HepG2 (cell line): ENCODE data around the gene MYL4. TPM values are rescaled to one million over a fixed set of nuclear protein-coding genes. Genes with fewer than 3 reads are reported as not detected.
A peak's percentile ranks its signal among the peaks of the same experiment; 100 is the strongest.

ENCODE experiments used
- CBX2 ChIP-seq, 2 experiments: fragments of 200-600 bp in 1 of 2; sonication (generic); formaldehyde crosslinking in 1 of 2; IDR thresholded peaks; 2 replicates each; pipeline versions ENCODE4 v1.7.0 to v1.8.1; 2018 to 2022; ENCODE audit warnings: low read depth in 2 of 2, low read length in 1 of 2, mild to moderate bottlenecking in 1 of 2, missing genetic modification reagents in 1 of 2
- CTCF ChIP-seq: sonication (generic); formaldehyde crosslinking; IDR thresholded peaks from 2 replicates; pipeline ENCODE4 v1.5.0; 2020; ENCODE audit warnings: mild to moderate bottlenecking, missing genetic modification reagents, moderate library complexity
- ELF4 ChIP-seq: sonication (generic); formaldehyde crosslinking; IDR thresholded peaks from 2 replicates; pipeline ENCODE4 v1.5.0; 2020; ENCODE audit warnings: missing genetic modification reagents, mild to moderate bottlenecking, moderate library complexity, borderline replicate concordance
- PCBP1 ChIP-seq: fragments of 200-400 bp; formaldehyde crosslinking; IDR thresholded peaks from 2 replicates; pipeline ENCODE4 v1.6.1; 2017; ENCODE audit warnings: mild to moderate bottlenecking, low read depth, low read length, borderline replicate concordance
- PHF8 ChIP-seq: sonication (generic); formaldehyde crosslinking; IDR thresholded peaks from 2 replicates; pipeline ENCODE4 v1.5.0; 2020; ENCODE audit warnings: missing genetic modification reagents
- PRDM15 ChIP-seq: sonication (generic); formaldehyde crosslinking; IDR thresholded peaks from 2 replicates; pipeline ENCODE4 v1.4.0; 2020; ENCODE audit warnings: missing genetic modification reagents
- TP53 ChIP-seq: sonication (generic); formaldehyde crosslinking; conservative IDR thresholded peaks from 2 replicates; pipeline ENCODE4 v1.4.0; 2020; ENCODE audit warnings: missing genetic modification reagents
- XRCC5 ChIP-seq: fragments of 200-400 bp; formaldehyde crosslinking; optimal IDR thresholded peaks from 2 replicates; pipeline ENCODE3; 2017; ENCODE audit warnings: mild to moderate bottlenecking, low read length
- ZBTB7A ChIP-seq: sonication (generic); formaldehyde crosslinking; IDR thresholded peaks from 2 replicates; pipeline ENCODE4 v1.8.0; 2022; ENCODE audit warnings: mild to moderate bottlenecking, missing genetic modification reagents
- ZMAT5 ChIP-seq: sonication (generic); formaldehyde crosslinking; IDR thresholded peaks from 2 replicates; pipeline ENCODE4 v1.5.0; 2020; ENCODE audit warnings: mild to moderate bottlenecking, low read depth, missing genetic modification reagents, borderline replicate concordance
- ZNF260 ChIP-seq: sonication (generic); formaldehyde crosslinking; IDR thresholded peaks from 2 replicates; pipeline ENCODE4 v1.4.0; 2020; ENCODE audit warnings: missing genetic modification reagents, low read depth, mild to moderate bottlenecking, borderline replicate concordance
- ZNF784 ChIP-seq: sonication (generic); formaldehyde crosslinking; IDR thresholded peaks from 2 replicates; pipeline ENCODE4 v1.5.1; 2020; ENCODE audit warnings: missing genetic modification reagents, mild to moderate bottlenecking, borderline replicate concordance
- ZSCAN20 ChIP-seq: sonication (generic); formaldehyde crosslinking; IDR thresholded peaks from 2 replicates; pipeline ENCODE4 v1.4.0; 2020; ENCODE audit warnings: missing genetic modification reagents, mild to moderate bottlenecking, borderline replicate concordance
- polyA plus RNA-seq, 8 experiments: library from polyadenylated mRNA; depleted of rRNA in 3 of 8; stranded (reverse) in 7 of 8; unstranded in 1 of 8; fragments of >200 nt; fragmentation: Illumina TruSeq in 4 of 8; extraction: Trizol in 4 of 8; gene quantifications; 2 replicates each; pipeline versions ENCODE4 v1.2.1 to v1.2.3, GENCODE V29; 2011 to 2016; ENCODE audit warnings: low read depth in 4 of 8, missing spikeins in 1 of 8, mixed read lengths in 1 of 8; ENCODE audit not compliant: insufficient read depth in 1 of 8
- total RNA-seq, 5 experiments: library from RNA; depleted of rRNA; stranded (reverse); fragments of >200 nt; fragmentation: Illumina TruSeq; extraction: Trizol; gene quantifications; 2 replicates each; pipeline ENCODE4 v1.2.3, GENCODE V29; 2016; ENCODE audit warnings: low read depth in 1 of 5
- TF ChIP-seq, protein P1 (sequence below): sonication (generic); formaldehyde crosslinking; IDR thresholded peaks from 2 replicates; pipeline ENCODE4 v1.4.0; 2020; ENCODE audit warnings: mild to moderate bottlenecking, missing genetic modification reagents, borderline replicate concordance
- TF ChIP-seq, protein P2 (sequence below): sonication (generic); formaldehyde crosslinking; IDR thresholded peaks from 2 replicates; pipeline ENCODE4 v1.4.0; 2020; ENCODE audit warnings: mild to moderate bottlenecking, missing genetic modification reagents

MYL4 gene
- total and polyA plus RNA-seq, 2 of the 13 experiments (the other 11 are each of a cell fraction or from before 2014, with no cell fraction given) = not detected

DNA sequence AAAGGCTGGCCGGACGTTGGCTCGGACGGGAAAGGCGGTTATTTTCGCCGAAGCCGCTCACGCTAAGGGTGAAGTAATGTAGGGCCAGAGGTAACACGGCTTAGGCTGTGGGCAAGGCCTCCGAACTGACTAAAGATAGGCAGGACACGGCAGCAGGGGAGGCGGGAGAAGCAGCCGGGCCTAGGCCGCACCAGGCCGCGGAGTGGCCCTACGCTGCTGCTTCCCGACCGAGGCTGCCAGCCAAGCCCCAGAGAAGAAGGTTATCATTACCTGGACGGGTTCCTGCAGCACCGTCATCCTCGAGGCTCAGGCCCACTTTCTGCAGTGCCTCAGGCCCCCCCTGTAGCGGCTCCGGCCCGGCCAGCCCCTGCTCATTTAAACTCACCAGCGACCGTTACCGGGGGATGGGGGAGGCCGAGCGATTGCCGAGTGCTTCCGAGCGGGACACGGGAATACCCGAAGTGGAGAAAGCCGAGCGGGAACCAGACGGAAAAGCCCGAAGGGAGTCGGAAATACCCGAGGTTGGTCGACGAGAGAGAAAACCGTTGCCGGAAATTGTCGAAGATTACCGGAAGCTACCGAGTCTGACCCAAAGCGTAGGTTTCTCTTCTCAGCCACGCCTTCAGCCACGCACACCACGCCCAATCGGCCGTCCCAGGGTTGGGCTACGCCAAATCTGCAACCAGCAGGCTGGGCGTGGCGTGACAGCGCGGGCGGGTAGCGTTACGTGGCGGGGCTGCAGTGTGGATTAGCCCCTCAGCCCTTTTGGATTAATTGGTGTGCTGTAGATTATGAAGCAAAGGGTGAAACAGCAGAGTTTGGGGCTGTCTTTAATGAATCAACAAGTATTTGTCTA is 20.0 kb upstream of the MYL4 start, which contains the start of gene CDC27 (continued):
- no peak for TF ChIP-seq PCBP1
- peak; percentile 99 for TF ChIP-seq ZNF784 (CRISPR knock-in tag)
- TF ChIP-seq ZSCAN20 (CRISPR knock-in tag) = peak; percentile 91
- TF ChIP-seq ZBTB7A (CRISPR knock-in tag) = peak; percentile 96
- TF ChIP-seq ZNF260 = no peak
- no peak for TF ChIP-seq XRCC5
- no peak for TF ChIP-seq ZMAT5 (CRISPR knock-in tag)
- TF ChIP-seq, protein P1, sequence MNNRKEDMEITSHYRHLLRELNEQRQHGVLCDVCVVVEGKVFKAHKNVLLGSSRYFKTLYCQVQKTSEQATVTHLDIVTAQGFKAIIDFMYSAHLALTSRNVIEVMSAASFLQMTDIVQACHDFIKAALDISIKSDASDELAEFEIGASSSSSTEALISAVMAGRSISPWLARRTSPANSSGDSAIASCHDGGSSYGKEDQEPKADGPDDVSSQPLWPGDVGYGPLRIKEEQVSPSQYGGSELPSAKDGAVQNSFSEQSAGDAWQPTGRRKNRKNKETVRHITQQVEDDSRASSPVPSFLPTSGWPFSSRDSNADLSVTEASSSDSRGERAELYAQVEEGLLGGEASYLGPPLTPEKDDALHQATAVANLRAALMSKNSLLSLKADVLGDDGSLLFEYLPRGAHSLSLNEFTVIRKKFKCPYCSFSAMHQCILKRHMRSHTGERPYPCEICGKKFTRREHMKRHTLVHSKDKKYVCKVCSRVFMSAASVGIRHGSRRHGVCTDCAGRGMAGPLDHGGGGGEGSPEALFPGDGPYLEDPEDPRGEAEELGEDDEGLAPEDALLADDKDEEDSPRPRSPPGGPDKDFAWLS (CRISPR knock-in tag) = no peak
- TF ChIP-seq CTCF (CRISPR knock-in tag) = no peak; the same call in none of the 2 replicates
- peak; percentile 90; the same call in 1 of the 2 replicates for TF ChIP-seq ELF4
- TF ChIP-seq PHF8 = peak; percentile 100
- peak; percentile 79 for TF ChIP-seq PRDM15 (CRISPR knock-in tag)
- TF ChIP-seq, protein P2, sequence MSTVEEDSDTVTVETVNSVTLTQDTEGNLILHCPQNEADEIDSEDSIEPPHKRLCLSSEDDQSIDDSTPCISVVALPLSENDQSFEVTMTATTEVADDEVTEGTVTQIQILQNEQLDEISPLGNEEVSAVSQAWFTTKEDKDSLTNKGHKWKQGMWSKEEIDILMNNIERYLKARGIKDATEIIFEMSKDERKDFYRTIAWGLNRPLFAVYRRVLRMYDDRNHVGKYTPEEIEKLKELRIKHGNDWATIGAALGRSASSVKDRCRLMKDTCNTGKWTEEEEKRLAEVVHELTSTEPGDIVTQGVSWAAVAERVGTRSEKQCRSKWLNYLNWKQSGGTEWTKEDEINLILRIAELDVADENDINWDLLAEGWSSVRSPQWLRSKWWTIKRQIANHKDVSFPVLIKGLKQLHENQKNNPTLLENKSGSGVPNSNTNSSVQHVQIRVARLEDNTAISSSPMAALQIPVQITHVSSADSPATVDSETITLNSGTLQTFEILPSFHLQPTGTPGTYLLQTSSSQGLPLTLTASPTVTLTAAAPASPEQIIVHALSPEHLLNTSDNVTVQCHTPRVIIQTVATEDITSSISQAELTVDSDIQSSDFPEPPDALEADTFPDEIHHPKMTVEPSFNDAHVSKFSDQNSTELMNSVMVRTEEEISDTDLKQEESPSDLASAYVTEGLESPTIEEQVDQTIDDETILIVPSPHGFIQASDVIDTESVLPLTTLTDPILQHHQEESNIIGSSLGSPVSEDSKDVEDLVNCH (CRISPR knock-in tag) = no peak
- TF ChIP-seq CBX2 (IDR thresholded peaks at IDR 0.05; ENCODE audit: low read depth, low read length) = no peak
- TF ChIP-seq CBX2 (CRISPR knock-in tag; IDR thresholded peaks at IDR 0.05; ENCODE audit: low read depth) = no peak
- TF ChIP-seq TP53 (CRISPR knock-in tag) = 0 out of 2 replicates have a peak, but pooled peaks have one; percentile 38
